GM12878 (cell line): ENCODE results near the gene AGBL4. TPM values are rescaled to one million over a fixed set of nuclear protein-coding genes. Genes with fewer than 3 reads are reported as not detected.

Experiments
- polyA plus RNA-seq, 11 experiments: library from polyadenylated mRNA; depleted of rRNA in 4 of 11; unstranded in 6 of 11; stranded (reverse) in 5 of 11; fragments of >200 nt; fragmentation: Nextera tagmentation in 4 of 11; fragmentation: Illumina TruSeq in 1 of 11; extraction: Ambion mirVana in 4 of 11; extraction: Trizol in 1 of 11; gene quantifications; 1 replicate in 1 of 11; 2 replicates in 10 of 11; pipeline versions ENCODE4 v1.2.1 to v1.2.3, GENCODE V29; 2011 to 2016; ENCODE audit warnings: inconsistent platforms in 2 of 11, missing spikeins in 2 of 11, low read depth in 1 of 11
- small RNA-seq: library from RNA; depleted of rRNA; stranded (forward); fragments of <200 nt; gene quantifications from one replicate; pipeline ENCODE3, GENCODE V24; 2014
- total RNA-seq, 4 experiments: library from RNA; depleted of rRNA in 3 of 4; stranded (reverse); fragments of >200 nt in 3 of 4; fragmentation: Illumina TruSeq in 1 of 4; extraction: Trizol in 1 of 4; gene quantifications; 2 replicates each; pipeline versions ENCODE4 v1.2.1 to v1.2.3, GENCODE V29; 2013 to 2021

The AGBL4 gene
- total and polyA plus RNA-seq, 10 of the 15 experiments (the other 5 are each of a cell fraction or from before 2014, with no cell fraction given): 0.31 TPM; not detected in 9

Small RNA genes lying within 50 kb of the gene (small RNA-seq; reads per million reads assigned to genes)
- gene AL390023.1: not detected

Other genes starting within 250 kb of the AGBL4 start
- gene ELAVL4, start 85.0 kb upstream of the AGBL4 start, total RNA-seq (2014; rRNA removed): not detected in 2 replicates
- not detected in 2 replicates for gene ELAVL4, start 85.0 kb upstream of the AGBL4 start, total RNA-seq (2014; rRNA removed; fragmentation: Illumina TruSeq; extraction: Trizol)
- not detected in 2 replicates for gene ELAVL4, start 85.0 kb upstream of the AGBL4 start, total RNA-seq (2021)
- not detected in 2 replicates for gene ELAVL4, start 85.0 kb upstream of the AGBL4 start, polyA plus RNA-seq (2011; rRNA removed)
- 0.53 TPM in 1 of 2 replicates, not detected in the other for gene ELAVL4, start 85.0 kb upstream of the AGBL4 start, polyA plus RNA-seq (2014; fragmentation: Illumina TruSeq; extraction: Trizol)
- under 1 TPM in 1 of 2 experiments, not detected in 1; 0.10 TPM for gene ELAVL4, start 85.0 kb upstream of the AGBL4 start, polyA plus RNA-seq (2014; fragmentation: Nextera tagmentation; extraction: Ambion mirVana)
- gene ELAVL4, start 85.0 kb upstream of the AGBL4 start, polyA plus RNA-seq (2014; rRNA removed): not detected in 2 replicates
- under 1 TPM; 0.12 to 0.21 TPM for gene ELAVL4, start 85.0 kb upstream of the AGBL4 start, polyA plus RNA-seq (2016; fragmentation: Nextera tagmentation; extraction: Ambion mirVana)